HS-27A (cell line): ENCODE data around the gene LPIN3.

Experiments
- DNase-seq: peaks from one replicate; pipeline ENCODE4 v3.0.0-alpha.2; 2012; ENCODE audit warnings: low read depth, missing footprints

Gene LPIN3

GRCh38 chr20:41393705-41394066, 53.1 kb downstream of the LPIN3 start:
- no peak for DNase-seq

DNA sequence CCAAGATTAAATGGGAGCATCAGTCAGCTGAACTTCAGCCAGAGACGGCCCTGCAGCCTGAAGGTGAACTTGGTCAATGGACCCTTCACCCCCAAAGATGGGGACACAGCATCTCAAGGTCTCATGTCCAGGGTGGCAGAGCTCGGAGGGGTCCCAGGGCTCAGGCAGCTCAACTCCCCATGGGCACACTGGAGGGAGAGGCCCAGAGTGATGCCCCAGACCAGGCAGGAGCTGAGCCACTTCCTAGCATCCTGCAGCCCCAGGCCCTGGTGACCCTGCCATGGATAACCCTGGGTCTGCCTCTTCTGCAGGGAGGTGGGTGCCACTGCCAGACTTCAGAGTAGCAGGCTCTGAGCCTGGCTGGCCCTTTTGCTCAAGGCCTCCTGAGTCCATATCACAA, 53.5 kb downstream of the LPIN3 start:
- no peak for DNase-seq

DNA sequence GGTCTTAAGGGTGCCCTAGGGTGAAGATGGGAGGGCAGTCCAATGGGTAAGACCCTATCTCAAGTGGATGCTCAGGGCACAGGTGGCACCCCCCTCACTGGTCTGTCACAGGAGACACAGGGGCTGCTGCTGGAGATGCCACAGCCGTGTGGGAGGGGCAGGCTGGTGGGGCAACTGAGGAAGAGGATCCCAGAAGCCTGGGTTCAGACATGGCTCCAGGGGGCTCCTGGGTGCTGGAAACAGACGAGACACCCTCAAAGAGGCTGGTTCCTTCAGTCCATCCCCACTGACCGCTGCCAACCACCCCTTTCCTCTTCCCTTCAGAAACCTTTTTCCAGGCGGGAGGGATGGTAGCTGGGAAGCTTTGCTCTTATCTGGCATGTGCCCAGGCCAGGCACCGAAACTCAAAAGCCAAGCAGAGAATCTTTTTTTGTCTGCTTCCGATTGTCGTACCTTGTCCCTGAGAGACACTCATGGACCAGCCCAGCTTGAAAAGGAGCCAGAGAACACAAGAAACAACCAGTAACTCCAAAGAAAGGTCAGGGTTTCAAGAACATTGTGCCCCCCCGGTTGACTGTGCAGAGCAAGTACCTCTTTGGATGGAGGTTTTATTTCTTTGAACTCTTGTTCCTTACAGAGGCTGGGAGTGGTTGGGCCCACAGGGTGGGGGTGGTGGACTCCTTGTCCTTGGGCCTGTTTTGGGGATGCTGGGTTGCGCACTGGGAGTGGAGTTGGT, 54.5 kb downstream of the LPIN3 start:
- no peak for DNase-seq

- no peak for DNase-seq
These were observed 55.3 kb downstream of the LPIN3 start for GRCh38 chr20:41395667-41396664.

GRCh38 chr20:41398408-41398807, 57.8 kb downstream of the LPIN3 start:
- no peak for DNase-seq

- DNase-seq = no peak
These were observed 63.0 kb downstream of the LPIN3 start for GRCh38 chr20:41403604-41404003.

DNA sequence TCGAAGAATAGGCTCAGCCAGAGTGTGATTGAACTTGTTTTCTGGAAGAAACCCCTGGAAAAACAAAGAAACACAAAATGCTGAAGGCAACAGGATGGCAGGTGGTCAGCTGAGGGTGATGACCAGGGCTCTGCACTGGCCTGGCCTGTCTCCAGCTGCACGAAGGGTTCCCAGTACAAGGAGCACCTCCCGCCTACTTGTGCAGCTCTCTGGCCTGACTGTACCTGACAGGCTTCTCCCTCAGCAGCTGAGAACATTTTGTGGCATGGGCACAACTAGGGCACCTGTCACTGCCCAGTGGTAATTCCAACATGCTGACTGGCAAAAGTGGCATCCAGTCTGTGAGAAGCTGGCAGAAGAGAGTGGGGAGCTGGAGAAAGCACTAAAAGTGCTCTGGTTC, 64.8 kb downstream of the LPIN3 start:
- no peak for DNase-seq

GRCh38 chr20:41406353-41406752, 65.7 kb downstream of the LPIN3 start:
- DNase-seq = no peak

GRCh38 chr20:41406896-41407444, 66.3 kb downstream of the LPIN3 start:
- no peak for DNase-seq

DNA sequence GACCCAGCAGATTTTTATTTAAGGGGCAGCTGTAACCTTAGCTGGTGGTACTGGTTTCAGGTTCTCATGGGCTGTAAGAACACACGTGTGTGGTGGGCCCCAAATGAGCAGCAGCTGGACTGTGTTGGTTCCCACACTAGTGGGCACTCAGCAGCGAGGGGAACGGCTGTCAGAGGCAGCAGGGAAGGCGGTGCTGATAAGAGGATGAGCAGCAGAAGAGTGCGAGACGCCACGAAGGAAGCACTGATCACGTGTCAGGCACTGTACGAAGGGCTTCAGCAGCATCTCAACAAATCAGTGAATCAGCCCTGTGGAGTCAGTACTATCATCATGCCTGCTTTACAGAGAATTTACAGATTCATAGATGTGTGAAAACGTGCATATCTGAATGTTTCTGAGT, 67.0 kb downstream of the LPIN3 start:
- no peak for DNase-seq

DNA sequence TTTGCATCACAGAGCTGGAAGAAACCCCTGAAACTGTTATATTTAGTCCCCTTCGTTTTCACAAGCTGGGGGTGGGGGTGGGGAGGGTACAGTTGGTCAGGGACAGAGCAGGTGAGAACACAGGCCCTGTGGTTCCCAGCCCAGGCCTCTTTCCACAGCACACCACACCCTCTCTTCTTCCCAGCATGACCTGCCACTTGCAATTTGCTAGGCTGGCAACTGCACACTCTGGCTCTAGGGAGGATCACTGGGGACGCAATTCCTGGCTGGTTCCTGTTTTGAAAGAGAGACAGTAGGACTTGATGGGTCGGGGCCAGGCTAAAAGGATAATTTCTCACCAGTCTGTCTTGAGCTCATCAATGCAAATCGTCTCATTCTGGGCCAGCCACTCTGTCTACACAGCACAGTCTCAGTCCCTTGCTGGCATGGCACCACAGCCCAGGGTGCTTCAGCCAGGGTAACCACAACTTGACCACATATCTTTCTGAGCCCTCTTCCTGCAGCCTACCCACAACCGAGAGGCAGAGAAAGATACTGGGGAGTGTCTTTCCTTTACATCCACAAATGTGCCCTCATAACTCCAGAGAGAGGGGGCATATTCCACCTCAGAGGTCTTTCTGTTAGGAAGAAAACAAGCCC, 67.7 kb downstream of the LPIN3 start:
- DNase-seq = no peak

DNA sequence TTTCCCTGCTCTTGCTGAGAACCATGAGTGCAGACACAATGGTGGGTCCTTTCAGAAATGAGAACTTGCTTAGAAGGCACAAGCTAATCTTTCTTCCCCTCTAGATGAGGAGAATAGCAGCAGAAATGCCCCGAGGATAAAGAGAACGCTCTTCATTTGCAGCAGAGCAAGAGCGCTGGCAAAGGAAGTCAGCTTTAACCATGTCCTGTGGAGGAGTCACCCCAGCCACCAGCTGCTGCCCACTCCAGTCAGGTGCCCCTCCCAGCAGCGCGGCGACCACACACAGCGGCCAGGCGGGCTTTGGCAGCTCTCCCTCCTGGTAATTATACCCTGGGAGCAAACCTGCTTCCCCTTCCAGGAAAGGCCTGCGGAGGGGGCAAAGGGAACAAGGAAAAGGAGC, 68.4 kb downstream of the LPIN3 start:
- DNase-seq = no peak
